ENCODE results near the gene GOLGA8J. TPM values are rescaled to one million over a fixed set of nuclear protein-coding genes. Genes with fewer than 3 reads are reported as not detected.
"Not testable (repeated sequence)": the region's sequence is repeated elsewhere in the genome, so short reads cannot be mapped to it uniquely, and the experiment has no call there.

Gene GOLGA8J
- total RNA-seq, result not detected

- not testable (repeated sequence) for H3K4me3 ChIP-seq (ENCODE audit: low read length in 3 of 3); H3K4me1 ChIP-seq (ENCODE audit: control insufficient read depth in 3 of 3, insufficient read depth in 3 of 3, low read length in 3 of 3); H3K9me3 ChIP-seq (ENCODE audit: control insufficient read depth in 3 of 3, low read length in 3 of 3); H3K27ac ChIP-seq (ENCODE audit: low read depth, low read length); H3K27me3 ChIP-seq (ENCODE audit: control insufficient read depth in 3 of 3, insufficient read depth in 3 of 3, low read length in 3 of 3); H3K36me3 ChIP-seq (ENCODE audit: control insufficient read depth in 3 of 3, insufficient read depth in 3 of 3, low read length in 3 of 3); H3K9ac ChIP-seq (ENCODE audit: low read depth in 1 of 3, low read length in 3 of 3)
Measured at GRCh38 chr15:30082655-30083054, at the start of gene GOLGA8J. Gene GOLGA8J (plus strand): TSS chr15:30082955. CDS start chr15:30083053, 98 bp downstream.

GRCh38 chr15:30033211-30033610, 49.5 kb upstream of the GOLGA8J start:
- Histone ChIP-seq H3K36me3 (ENCODE audit: control insufficient read depth in 3 of 3, insufficient read depth in 3 of 3, low read length in 3 of 3) (no peaks in the 10 kb centered on the region), H3K27me3 (ENCODE audit: control insufficient read depth in 3 of 3, insufficient read depth in 3 of 3, low read length in 3 of 3) (no peaks in the 10 kb centered on the region), H3K4me1 (ENCODE audit: control insufficient read depth in 3 of 3, insufficient read depth in 3 of 3, low read length in 3 of 3) (no peaks in the 10 kb centered on the region), H3K4me3 (ENCODE audit: low read length in 3 of 3) (no peak overlapping the region), H3K9me3 (ENCODE audit: control insufficient read depth in 3 of 3, low read length in 3 of 3) (peaks cover 0 to 5% (median 4%) of the 10 kb centered on the region in 3 donors), H3K9ac (ENCODE audit: low read depth in 1 of 3, low read length in 3 of 3) (no peak overlapping the region), H3K27ac (ENCODE audit: low read depth, low read length) (no peak overlapping the region)

- no peak overlapping the region for H3K27ac ChIP-seq (ENCODE audit: low read depth, low read length)
- H3K4me1 ChIP-seq (ENCODE audit: control insufficient read depth in 3 of 3, insufficient read depth in 3 of 3, low read length in 3 of 3), result no peaks in the 10 kb centered on the region
- no peaks in the 10 kb centered on the region for H3K36me3 ChIP-seq (ENCODE audit: control insufficient read depth in 3 of 3, insufficient read depth in 3 of 3, low read length in 3 of 3)
- H3K27me3 ChIP-seq (ENCODE audit: control insufficient read depth in 3 of 3, insufficient read depth in 3 of 3, low read length in 3 of 3), result no peaks in the 10 kb centered on the region
- H3K9me3 ChIP-seq (ENCODE audit: control insufficient read depth in 3 of 3, low read length in 3 of 3), result peaks cover 0 to 5% (median 4%) of the 10 kb centered on the region in 3 donors
- H3K4me3 ChIP-seq (ENCODE audit: low read length in 3 of 3), result no peak overlapping the region
- no peak overlapping the region for H3K9ac ChIP-seq (ENCODE audit: low read depth in 1 of 3, low read length in 3 of 3)
Measured at GRCh38 chr15:30033763-30034162, 49.0 kb upstream of the GOLGA8J start.

GRCh38 chr15:30036036-30036703, 46.6 kb upstream of the GOLGA8J start:
- Histone ChIP-seq H3K27me3 (ENCODE audit: control insufficient read depth in 3 of 3, insufficient read depth in 3 of 3, low read length in 3 of 3) (no peaks in the 10 kb centered on the region), H3K4me3 (ENCODE audit: low read length in 3 of 3) (no peak overlapping the region), H3K9ac (ENCODE audit: low read depth in 1 of 3, low read length in 3 of 3) (no peak overlapping the region), H3K4me1 (ENCODE audit: control insufficient read depth in 3 of 3, insufficient read depth in 3 of 3, low read length in 3 of 3) (no peaks in the 10 kb centered on the region), H3K27ac (ENCODE audit: low read depth, low read length) (no peak overlapping the region), H3K36me3 (ENCODE audit: control insufficient read depth in 3 of 3, insufficient read depth in 3 of 3, low read length in 3 of 3) (no peaks in the 10 kb centered on the region), H3K9me3 (ENCODE audit: control insufficient read depth in 3 of 3, low read length in 3 of 3) (peaks cover 0 to 5% (median 4%) of the 10 kb centered on the region in 3 donors)

GRCh38 chr15:30038667-30039523, 43.9 kb upstream of the GOLGA8J start:
- Histone ChIP-seq H3K9me3 (ENCODE audit: control insufficient read depth in 3 of 3, low read length in 3 of 3) (peaks cover 0 to 5% (median 4%) of the 10 kb centered on the region in 3 donors), H3K36me3 (ENCODE audit: control insufficient read depth in 3 of 3, insufficient read depth in 3 of 3, low read length in 3 of 3) (no peaks in the 10 kb centered on the region), H3K27ac (ENCODE audit: low read depth, low read length) (no peak overlapping the region), H3K4me3 (ENCODE audit: low read length in 3 of 3) (no peak overlapping the region), H3K4me1 (ENCODE audit: control insufficient read depth in 3 of 3, insufficient read depth in 3 of 3, low read length in 3 of 3) (no peaks in the 10 kb centered on the region), H3K27me3 (ENCODE audit: control insufficient read depth in 3 of 3, insufficient read depth in 3 of 3, low read length in 3 of 3) (no peaks in the 10 kb centered on the region), H3K9ac (ENCODE audit: low read depth in 1 of 3, low read length in 3 of 3) (no peak overlapping the region)

- H3K27ac ChIP-seq (ENCODE audit: low read depth, low read length), result no peak overlapping the region
- H3K36me3 ChIP-seq (ENCODE audit: control insufficient read depth in 3 of 3, insufficient read depth in 3 of 3, low read length in 3 of 3), result no peaks in the 10 kb centered on the region
- H3K9ac ChIP-seq (ENCODE audit: low read depth in 1 of 3, low read length in 3 of 3), result no peak overlapping the region
- H3K9me3 ChIP-seq (ENCODE audit: control insufficient read depth in 3 of 3, low read length in 3 of 3), result peaks cover 0 to 5% (median 4%) of the 10 kb centered on the region in 3 donors
- no peak overlapping the region for H3K4me3 ChIP-seq (ENCODE audit: low read length in 3 of 3)
- H3K4me1 ChIP-seq (ENCODE audit: control insufficient read depth in 3 of 3, insufficient read depth in 3 of 3, low read length in 3 of 3), result no peaks in the 10 kb centered on the region
- peaks cover 0 to 10% (median 0%) of the 10 kb centered on the region in 3 donors for H3K27me3 ChIP-seq (ENCODE audit: control insufficient read depth in 3 of 3, insufficient read depth in 3 of 3, low read length in 3 of 3)
Measured at GRCh38 chr15:30041868-30042267, 40.9 kb upstream of the GOLGA8J start.

- Histone ChIP-seq H3K27ac (ENCODE audit: low read depth, low read length) (no peak overlapping the region), H3K4me3 (ENCODE audit: low read length in 3 of 3) (no peak overlapping the region), H3K9ac (ENCODE audit: low read depth in 1 of 3, low read length in 3 of 3) (no peak overlapping the region), H3K27me3 (ENCODE audit: control insufficient read depth in 3 of 3, insufficient read depth in 3 of 3, low read length in 3 of 3) (peaks cover 0 to 12% (median 0%) of the 10 kb centered on the region in 3 donors), H3K36me3 (ENCODE audit: control insufficient read depth in 3 of 3, insufficient read depth in 3 of 3, low read length in 3 of 3) (no peaks in the 10 kb centered on the region), H3K4me1 (ENCODE audit: control insufficient read depth in 3 of 3, insufficient read depth in 3 of 3, low read length in 3 of 3) (no peaks in the 10 kb centered on the region), H3K9me3 (ENCODE audit: control insufficient read depth in 3 of 3, low read length in 3 of 3) (peaks cover 0 to 5% (median 4%) of the 10 kb centered on the region in 3 donors)
Measured at GRCh38 chr15:30042556-30042955, 40.2 kb upstream of the GOLGA8J start.

GRCh38 chr15:30043211-30043655, 39.5 kb upstream of the GOLGA8J start:
- Histone ChIP-seq H3K9ac (ENCODE audit: low read depth in 1 of 3, low read length in 3 of 3) (no peak overlapping the region), H3K9me3 (ENCODE audit: control insufficient read depth in 3 of 3, low read length in 3 of 3) (peaks cover 0 to under 1% (median 0%) of the 10 kb centered on the region in 3 donors), H3K36me3 (ENCODE audit: control insufficient read depth in 3 of 3, insufficient read depth in 3 of 3, low read length in 3 of 3) (no peaks in the 10 kb centered on the region), H3K4me3 (ENCODE audit: low read length in 3 of 3) (no peak overlapping the region), H3K4me1 (ENCODE audit: control insufficient read depth in 3 of 3, insufficient read depth in 3 of 3, low read length in 3 of 3) (no peaks in the 10 kb centered on the region), H3K27ac (ENCODE audit: low read depth, low read length) (no peak overlapping the region), H3K27me3 (ENCODE audit: control insufficient read depth in 3 of 3, insufficient read depth in 3 of 3, low read length in 3 of 3) (peaks cover 0 to 13% (median 0%) of the 10 kb centered on the region in 3 donors)

- Histone ChIP-seq H3K9ac (ENCODE audit: low read depth in 1 of 3, low read length in 3 of 3) (no peak overlapping the region), H3K4me1 (ENCODE audit: control insufficient read depth in 3 of 3, insufficient read depth in 3 of 3, low read length in 3 of 3) (no peaks in the 10 kb centered on the region)
Measured at GRCh38 chr15:30044377-30044776, 38.4 kb upstream of the GOLGA8J start.

GRCh38 chr15:30044826-30045225, 37.9 kb upstream of the GOLGA8J start:
- not testable (repeated sequence) for H3K27ac ChIP-seq (ENCODE audit: low read depth, low read length); H3K9me3 ChIP-seq (ENCODE audit: control insufficient read depth in 3 of 3, low read length in 3 of 3); H3K36me3 ChIP-seq (ENCODE audit: control insufficient read depth in 3 of 3, insufficient read depth in 3 of 3, low read length in 3 of 3); H3K4me3 ChIP-seq (ENCODE audit: low read length in 3 of 3); H3K9ac ChIP-seq (ENCODE audit: low read depth in 1 of 3, low read length in 3 of 3); H3K4me1 ChIP-seq (ENCODE audit: control insufficient read depth in 3 of 3, insufficient read depth in 3 of 3, low read length in 3 of 3)
- H3K27me3 ChIP-seq (ENCODE audit: control insufficient read depth in 3 of 3, insufficient read depth in 3 of 3, low read length in 3 of 3), result peaks cover 0 to 13% (median 0%) of the 10 kb centered on the region in 3 donors

More at GRCh38 chr15:30044377-30044776, 38.4 kb upstream of the GOLGA8J start:
- Histone ChIP-seq H3K9me3 (ENCODE audit: control insufficient read depth in 3 of 3, low read length in 3 of 3) (no peaks in the 10 kb centered on the region), H3K27ac (ENCODE audit: low read depth, low read length) (no peak overlapping the region), H3K27me3 (ENCODE audit: control insufficient read depth in 3 of 3, insufficient read depth in 3 of 3, low read length in 3 of 3) (peaks cover 0 to 13% (median 0%) of the 10 kb centered on the region in 3 donors), H3K4me3 (ENCODE audit: low read length in 3 of 3) (no peak overlapping the region), H3K36me3 (ENCODE audit: control insufficient read depth in 3 of 3, insufficient read depth in 3 of 3, low read length in 3 of 3) (no peaks in the 10 kb centered on the region)

All from skeletal muscle tissue (tissue), 4 donors.